Measurements from ENCODE around the gene DISC1. TPM values are rescaled to one million over a fixed set of nuclear protein-coding genes. Genes with fewer than 3 reads are reported as not detected.

The DISC1 gene
- total RNA-seq, 4 donors from 2014 or later, result 9.6 to 27.9 (median 13.0) TPM

GRCh38 chr1:231684356-231685244, 58.0 kb downstream of the DISC1 start:
- DNase-seq (ENCODE audit: low spot score), result no peak
- TF ChIP-seq, protein P1, sequence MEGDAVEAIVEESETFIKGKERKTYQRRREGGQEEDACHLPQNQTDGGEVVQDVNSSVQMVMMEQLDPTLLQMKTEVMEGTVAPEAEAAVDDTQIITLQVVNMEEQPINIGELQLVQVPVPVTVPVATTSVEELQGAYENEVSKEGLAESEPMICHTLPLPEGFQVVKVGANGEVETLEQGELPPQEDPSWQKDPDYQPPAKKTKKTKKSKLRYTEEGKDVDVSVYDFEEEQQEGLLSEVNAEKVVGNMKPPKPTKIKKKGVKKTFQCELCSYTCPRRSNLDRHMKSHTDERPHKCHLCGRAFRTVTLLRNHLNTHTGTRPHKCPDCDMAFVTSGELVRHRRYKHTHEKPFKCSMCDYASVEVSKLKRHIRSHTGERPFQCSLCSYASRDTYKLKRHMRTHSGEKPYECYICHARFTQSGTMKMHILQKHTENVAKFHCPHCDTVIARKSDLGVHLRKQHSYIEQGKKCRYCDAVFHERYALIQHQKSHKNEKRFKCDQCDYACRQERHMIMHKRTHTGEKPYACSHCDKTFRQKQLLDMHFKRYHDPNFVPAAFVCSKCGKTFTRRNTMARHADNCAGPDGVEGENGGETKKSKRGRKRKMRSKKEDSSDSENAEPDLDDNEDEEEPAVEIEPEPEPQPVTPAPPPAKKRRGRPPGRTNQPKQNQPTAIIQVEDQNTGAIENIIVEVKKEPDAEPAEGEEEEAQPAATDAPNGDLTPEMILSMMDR (IDR thresholded peaks at IDR 0.05), result no peak
- no peak for ATAC-seq (ENCODE audit: low FRiP score)

DNA sequence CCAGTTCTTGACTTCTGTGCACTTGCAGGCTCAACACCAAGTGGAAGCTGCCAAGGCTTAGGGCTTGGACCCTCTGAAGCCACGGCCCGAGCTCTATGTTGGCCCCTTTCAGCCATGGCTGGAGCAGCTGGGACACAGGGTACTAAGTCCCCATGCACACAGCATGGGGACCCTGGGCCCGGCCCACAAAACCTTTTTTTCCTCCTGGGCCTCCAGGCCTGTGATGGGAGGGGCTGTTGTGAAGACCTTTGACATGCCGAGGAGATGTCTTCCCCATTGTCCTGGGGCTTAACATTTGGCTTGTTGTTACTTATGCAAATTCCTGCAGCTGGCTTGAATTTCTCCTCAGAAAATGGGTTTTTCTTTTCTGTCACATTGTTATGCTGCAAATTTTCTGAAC, 59.8 kb downstream of the DISC1 start:
- TF ChIP-seq, protein P1 (IDR thresholded peaks at IDR 0.05), result no peak
- DNase-seq (ENCODE audit: low spot score) (no peak), ATAC-seq (ENCODE audit: low FRiP score) (no peak)

GRCh38 chr1:231688989-231689388, 62.4 kb downstream of the DISC1 start:
- ATAC-seq (ENCODE audit: low FRiP score) (no peak), DNase-seq (ENCODE audit: low spot score) (no peak)
- TF ChIP-seq, protein P1 (IDR thresholded peaks at IDR 0.05), result no peak

- TF ChIP-seq, protein P1 (IDR thresholded peaks at IDR 0.05), result no peak
- ATAC-seq (ENCODE audit: low FRiP score) (no peak), DNase-seq (ENCODE audit: low spot score) (no peak)
Measured at GRCh38 chr1:231690059-231690458, 63.5 kb downstream of the DISC1 start.

GRCh38 chr1:231691618-231692259, 65.1 kb downstream of the DISC1 start:
- DNase-seq (ENCODE audit: low spot score) (no peak), ATAC-seq (ENCODE audit: low FRiP score) (no peak)
- TF ChIP-seq, protein P1 (IDR thresholded peaks at IDR 0.05), result no peak

DNA sequence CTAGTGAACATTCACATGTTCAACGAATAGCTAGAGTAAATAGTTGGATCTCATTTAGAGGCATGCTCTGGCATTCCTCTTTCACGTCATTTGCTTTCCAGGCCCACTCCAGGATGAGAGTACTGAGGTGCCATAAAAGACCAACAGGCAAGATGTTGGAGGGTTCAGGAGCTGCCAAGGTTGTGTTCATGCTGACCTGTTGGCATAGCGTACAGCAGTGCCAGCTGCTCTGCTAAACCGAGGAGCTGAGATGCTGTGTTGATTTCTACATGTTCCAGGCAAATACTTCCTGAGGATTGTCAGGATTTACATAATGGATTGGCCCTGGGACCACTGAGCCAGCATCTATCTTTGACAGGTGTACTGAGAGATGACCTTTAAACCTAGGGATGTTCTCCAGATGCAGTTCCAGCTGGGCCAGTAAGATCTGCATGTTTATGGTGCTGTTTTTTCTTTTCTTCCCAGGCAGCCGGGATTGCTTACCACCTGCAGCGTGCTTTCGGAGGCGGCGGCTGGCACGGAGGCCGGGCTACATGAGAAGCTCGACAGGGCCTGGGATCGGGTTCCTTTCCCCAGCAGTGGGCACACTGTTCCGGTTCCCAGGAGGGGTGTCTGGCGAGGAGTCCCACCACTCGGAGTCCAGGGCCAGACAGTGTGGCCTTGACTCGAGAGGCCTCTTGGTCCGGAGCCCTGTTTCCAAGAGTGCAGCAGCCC, 66.9 kb downstream of the DISC1 start:
- no peak for ATAC-seq (ENCODE audit: low FRiP score)
- TF ChIP-seq, protein P1 (IDR thresholded peaks at IDR 0.05), result no peak
- DNase-seq (ENCODE audit: low spot score), result no peak

Data from omental fat pad (tissue), 4 donors.